Endodermal cell (in vitro differentiated cells): Measurements from ENCODE around the gene SPDYE6. TPM values are rescaled to one million over a fixed set of nuclear protein-coding genes. Genes with fewer than 3 reads are reported as not detected.
"Not testable (repeated sequence)": the region's sequence is repeated elsewhere in the genome, so short reads cannot be mapped to it uniquely, and the experiment has no call there.

Experiments used
- DNase-seq: peaks from one replicate; pipeline ENCODE4 v3.0.0-alpha.2; 2017
- H3K27ac ChIP-seq: 2 replicates; pipeline ENCODE4 v1.5.1; 2013; ENCODE audit warnings: mild to moderate bottlenecking, low read depth, low read length, moderate library complexity
- H3K27me3 ChIP-seq: 2 replicates; pipeline ENCODE4 v1.6.1; 2013; ENCODE audit warnings: mild to moderate bottlenecking, low read length, moderate library complexity; ENCODE audit not compliant: insufficient read depth, control insufficient read depth, poor library complexity, severe bottlenecking
- H3K36me3 ChIP-seq: 2 replicates; pipeline ENCODE4 v1.7.0; 2013; ENCODE audit warnings: mild to moderate bottlenecking, low read length, moderate library complexity; ENCODE audit not compliant: control insufficient read depth, insufficient read depth
- H3K4me1 ChIP-seq: one replicate; pipeline ENCODE4 v1.7.0; 2013; ENCODE audit warnings: low read length; ENCODE audit not compliant: control insufficient read depth, insufficient read depth
- H3K4me3 ChIP-seq: 2 replicates; pipeline ENCODE4 v1.5.1; 2013; ENCODE audit warnings: mild to moderate bottlenecking, low read length, moderate library complexity
- H3K9ac ChIP-seq: 2 replicates; pipeline ENCODE4 v1.6.1; 2013; ENCODE audit warnings: mild to moderate bottlenecking, low read length, moderate library complexity; ENCODE audit not compliant: poor library complexity, severe bottlenecking; ENCODE audit errors: extremely low read depth
- H3K9me3 ChIP-seq: 2 replicates; pipeline ENCODE4 v1.6.1; 2013; ENCODE audit warnings: mild to moderate bottlenecking, low read length, moderate library complexity; ENCODE audit not compliant: control insufficient read depth
- H3K27ac Mint-ChIP-seq: 2 replicates; pipeline ENCODE4 v1.8.0; 2020; ENCODE audit warnings: mixed read lengths
- H3K27me3 Mint-ChIP-seq: 2 replicates; pipeline ENCODE4 v1.8.0; 2021; ENCODE audit warnings: mild to moderate bottlenecking, mixed read lengths; ENCODE audit not compliant: insufficient read depth
- H3K36me3 Mint-ChIP-seq: 2 replicates; pipeline ENCODE4 v1.8.0; 2020; ENCODE audit warnings: low read depth, mixed read lengths
- H3K4me1 Mint-ChIP-seq: 2 replicates; pipeline ENCODE4 v1.8.0; 2020; ENCODE audit warnings: mixed read lengths
- H3K4me3 Mint-ChIP-seq: 2 replicates; pipeline ENCODE4 v1.8.0; 2020; ENCODE audit warnings: mild to moderate bottlenecking, moderate library complexity, mixed read lengths
- H3K9me3 Mint-ChIP-seq: 2 replicates; pipeline ENCODE4 v1.8.0; 2020; ENCODE audit warnings: mild to moderate bottlenecking, mixed read lengths
- WGBS, 2 experiments: methylation state at CpG; one replicate each; pipeline versions ENCODE4 v1.1.5 to v1.1.7; 2013; ENCODE audit warnings: missing lambda C conversion rate in 2 of 2, mixed read lengths in 1 of 2; ENCODE audit not compliant: insufficient coverage in 1 of 2, insufficient read length in 1 of 2; 5-methylcytosine and 5-hydroxymethylcytosine counted together
- total RNA-seq, 2 donors: library from RNA; stranded (reverse); fragmentation: NEBNext Ultra II Directional in 1 of 2; extraction: Animal tissue kit (Norgen Biotek cat#: 25700) in 1 of 2; gene quantifications; 2 replicates in 1 of 2; 3 replicates in 1 of 2; pipeline ENCODE4 v1.2.1, GENCODE V29; 2021
- TF ChIP-seq, protein P1 (sequence below): fragments of 200-600 bp; sonication (generic); conservative IDR thresholded peaks from 2 replicates; pipeline ENCODE4 v1.5.0; 2021; ENCODE audit warnings: antibody characterized with exemption, mild to moderate bottlenecking

Gene SPDYE6
- total RNA-seq, 2 donors from 2014 or later, result not detected

- Mint-ChIP-seq H3K4me1 (peaks cover 9% of the 10 kb centered on the region), H3K27ac (no peak overlapping the region), H3K9me3 (no peaks in the 10 kb centered on the region), H3K4me3 (no peak overlapping the region), H3K36me3 (peaks cover 56% of the 10 kb centered on the region), H3K27me3 (no peaks in the 10 kb centered on the region)
- WGBS, 2 experiments, result 91 to 98% methylated on average over 5 to 6 of the region's 6 CpGs
- Histone ChIP-seq H3K9me3 (no peaks in the 10 kb centered on the region), H3K27me3 (no peaks in the 10 kb centered on the region), H3K36me3 (peaks cover 22% of the 10 kb centered on the region), H3K9ac (no peak overlapping the region), H3K4me3 (no peak overlapping the region), H3K4me1 (no peaks in the 10 kb centered on the region), H3K27ac (no peak overlapping the region)
- DNase-seq, result no peak
- TF ChIP-seq, protein P1, sequence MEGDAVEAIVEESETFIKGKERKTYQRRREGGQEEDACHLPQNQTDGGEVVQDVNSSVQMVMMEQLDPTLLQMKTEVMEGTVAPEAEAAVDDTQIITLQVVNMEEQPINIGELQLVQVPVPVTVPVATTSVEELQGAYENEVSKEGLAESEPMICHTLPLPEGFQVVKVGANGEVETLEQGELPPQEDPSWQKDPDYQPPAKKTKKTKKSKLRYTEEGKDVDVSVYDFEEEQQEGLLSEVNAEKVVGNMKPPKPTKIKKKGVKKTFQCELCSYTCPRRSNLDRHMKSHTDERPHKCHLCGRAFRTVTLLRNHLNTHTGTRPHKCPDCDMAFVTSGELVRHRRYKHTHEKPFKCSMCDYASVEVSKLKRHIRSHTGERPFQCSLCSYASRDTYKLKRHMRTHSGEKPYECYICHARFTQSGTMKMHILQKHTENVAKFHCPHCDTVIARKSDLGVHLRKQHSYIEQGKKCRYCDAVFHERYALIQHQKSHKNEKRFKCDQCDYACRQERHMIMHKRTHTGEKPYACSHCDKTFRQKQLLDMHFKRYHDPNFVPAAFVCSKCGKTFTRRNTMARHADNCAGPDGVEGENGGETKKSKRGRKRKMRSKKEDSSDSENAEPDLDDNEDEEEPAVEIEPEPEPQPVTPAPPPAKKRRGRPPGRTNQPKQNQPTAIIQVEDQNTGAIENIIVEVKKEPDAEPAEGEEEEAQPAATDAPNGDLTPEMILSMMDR, result no peak
These were observed 20.8 kb upstream of the SPDYE6 start for GRCh38 chr7:102376964-102377466.

- not testable (repeated sequence) for H3K27me3 ChIP-seq, H3K4me3 Mint-ChIP-seq, H3K4me1 ChIP-seq, H3K27me3 Mint-ChIP-seq, H3K9ac ChIP-seq, H3K4me3 ChIP-seq, H3K27ac ChIP-seq, H3K4me1 Mint-ChIP-seq, H3K27ac Mint-ChIP-seq, DNase-seq
- Mint-ChIP-seq H3K9me3 (peaks cover 15% of the 10 kb centered on the region), H3K36me3 (peaks cover 51% of the 10 kb centered on the region)
- Histone ChIP-seq H3K9me3 (peaks cover 11% of the 10 kb centered on the region), H3K36me3 (peaks cover 18% of the 10 kb centered on the region)
- no CpG with 5 or more reads among the region's 2 CpGs for WGBS, 2 experiments
These were observed 16.6 kb upstream of the SPDYE6 start for GRCh38 chr7:102372796-102373195.

DNA sequence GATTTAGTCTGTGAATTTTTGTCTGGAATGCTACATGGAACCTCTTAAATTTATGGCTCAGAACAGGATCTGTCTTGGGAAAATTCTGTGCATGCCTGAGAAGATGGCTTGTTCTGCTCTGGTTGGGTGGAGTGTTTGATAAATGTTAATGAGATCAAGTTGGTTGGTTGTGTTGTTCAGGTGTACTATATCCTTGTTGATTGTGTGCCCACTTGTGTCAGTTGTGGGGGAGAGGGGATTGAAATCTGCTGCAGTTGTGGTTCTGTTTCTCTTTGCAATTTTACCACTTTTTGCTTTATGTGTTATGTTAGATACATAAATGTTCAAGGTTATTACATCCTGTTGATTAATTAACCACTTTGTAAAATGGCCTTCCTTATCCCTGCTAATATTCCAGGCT, 13.8 kb upstream of the SPDYE6 start:
- H3K4me3 Mint-ChIP-seq, H3K27me3 Mint-ChIP-seq, H3K27me3 ChIP-seq, H3K9ac ChIP-seq, H3K27ac ChIP-seq, H3K4me1 Mint-ChIP-seq, H3K4me3 ChIP-seq, H3K4me1 ChIP-seq, DNase-seq, H3K27ac Mint-ChIP-seq: not testable (repeated sequence)
- peaks cover 11% of the 10 kb centered on the region for H3K9me3 ChIP-seq
- peaks cover 50% of the 10 kb centered on the region for H3K36me3 Mint-ChIP-seq
- H3K9me3 Mint-ChIP-seq, result peaks cover 15% of the 10 kb centered on the region
- peaks cover 10% of the 10 kb centered on the region for H3K36me3 ChIP-seq

DNA sequence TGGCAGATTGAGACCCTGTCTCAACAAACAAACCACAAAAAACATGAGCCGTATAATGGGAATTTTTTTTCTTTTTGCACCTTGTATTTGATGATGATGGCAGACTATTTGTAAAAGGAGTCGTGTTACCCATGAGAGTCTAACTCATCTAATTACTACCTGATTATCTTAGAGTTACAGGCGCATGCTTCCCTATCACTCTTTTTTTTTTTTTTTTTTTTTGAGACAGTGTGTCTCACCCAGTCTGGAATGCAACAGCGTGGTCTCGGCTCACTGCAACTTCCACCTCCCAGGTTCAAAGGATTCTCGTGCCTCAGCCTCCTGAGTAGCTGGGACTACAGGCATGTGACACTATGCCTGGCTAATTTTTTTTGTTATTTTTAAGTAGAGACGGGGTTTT, 9.1 kb upstream of the SPDYE6 start:
- not testable (repeated sequence) for H3K27me3 Mint-ChIP-seq, H3K27ac ChIP-seq, H3K4me3 ChIP-seq, H3K36me3 ChIP-seq, H3K9ac ChIP-seq, H3K9me3 ChIP-seq, H3K27ac Mint-ChIP-seq, H3K9me3 Mint-ChIP-seq, H3K4me1 ChIP-seq, H3K4me1 Mint-ChIP-seq, DNase-seq, H3K27me3 ChIP-seq
- 95% methylated on average over 2 of the region's 7 CpGs; no CpG with 5 or more reads in 1 of the 2 experiments for WGBS, 2 experiments
- Mint-ChIP-seq H3K4me3 (peak overlapping the region; percentile 29), H3K36me3 (peaks cover 29% of the 10 kb centered on the region)

DNA sequence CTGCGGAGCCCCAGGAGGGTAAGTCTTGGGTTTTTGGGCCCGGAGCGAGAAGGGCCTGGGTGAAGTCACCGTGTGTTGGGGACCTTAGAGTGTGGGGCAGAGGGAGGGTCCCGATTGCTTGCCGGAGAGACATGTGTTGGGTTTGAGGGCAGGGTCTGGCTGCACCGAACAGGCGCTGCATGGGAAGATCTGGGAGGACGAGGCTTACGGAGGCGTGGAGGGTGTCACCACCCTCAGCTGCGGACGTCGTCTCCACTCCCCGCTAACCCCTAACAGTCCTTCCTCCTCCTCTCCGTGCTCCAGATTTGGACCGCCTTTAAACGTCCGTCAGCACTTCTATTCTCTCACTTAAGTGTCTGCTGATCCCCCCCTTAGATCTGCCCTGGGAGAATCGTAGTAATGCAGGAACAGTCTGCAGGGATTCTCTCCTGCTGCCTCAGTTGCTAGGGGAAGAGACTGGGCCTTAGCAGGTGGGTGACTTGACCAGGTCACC, 8.2 kb upstream of the SPDYE6 start:
- H3K4me1 ChIP-seq, H3K9me3 Mint-ChIP-seq, H3K9me3 ChIP-seq, H3K27me3 Mint-ChIP-seq, H3K27ac ChIP-seq, H3K36me3 ChIP-seq, H3K4me1 Mint-ChIP-seq, H3K27me3 ChIP-seq: not testable (repeated sequence)
- DNase-seq, result peak; percentile 29
- Mint-ChIP-seq H3K27ac (peak overlapping the region; percentile 87), H3K36me3 (peaks cover 22% of the 10 kb centered on the region), H3K4me3 (peak overlapping the region; percentile 89)
- peak overlapping the region; percentile 77 for H3K4me3 ChIP-seq
- 2% methylated on average over 8 of the region's 20 CpGs; no CpG with 5 or more reads in 1 of the 2 experiments for WGBS, 2 experiments
- H3K9ac ChIP-seq, result peak overlapping the region; percentile 60
